Activated CD8-positive, alpha-beta T cell treated with anti-CD3 and anti-CD28 coated beads for 36 hours (primary cell): ENCODE data around the gene LRRC58. TPM values are rescaled to one million over a fixed set of nuclear protein-coding genes. Genes with fewer than 3 reads are reported as not detected.
A peak's percentile ranks its signal among the peaks of the same experiment; 100 is the strongest.

Experiments
- ATAC-seq: fragments of 200-7000 bp; cut with Tn5 transposase; one replicate; pipeline ENCODE4 v1.10.0; 2021; ENCODE audit warnings: mild to moderate bottlenecking, moderate library complexity
- CTCF ChIA-PET: fragments of 350-600 bp; sonication (Branson Sonifier 250); formaldehyde crosslinking; loops from one replicate; lab custom pipeline; 2021; ENCODE audit warnings: antibody characterized with exemption; lab: Charles Lee
- POLR2A ChIA-PET: fragments of 350-600 bp; sonication (Branson Sonifier 250); formaldehyde crosslinking; loops from one replicate; lab custom pipeline; 2021; ENCODE audit warnings: antibody characterized with exemption; lab: Charles Lee
- DNase-seq: peaks from one replicate; pipeline ENCODE4 v3.0.0-alpha.2; 2020
- H3K27ac Mint-ChIP-seq: one replicate; pipeline ENCODE4 v1.8.0; 2021; ENCODE audit warnings: mild to moderate bottlenecking, mixed read lengths
- H3K27me3 Mint-ChIP-seq: one replicate; pipeline ENCODE4 v1.8.0; 2021; ENCODE audit warnings: mixed read lengths
- H3K36me3 Mint-ChIP-seq: one replicate; pipeline ENCODE4 v1.8.0; 2021; ENCODE audit warnings: low read depth, mixed read lengths
- H3K4me1 Mint-ChIP-seq: one replicate; pipeline ENCODE4 v1.8.0; 2021; ENCODE audit warnings: low read depth, mixed read lengths
- H3K4me3 Mint-ChIP-seq: one replicate; pipeline ENCODE4 v1.8.0; 2021; ENCODE audit warnings: mild to moderate bottlenecking, moderate library complexity, mixed read lengths
- H3K9me3 Mint-ChIP-seq: one replicate; pipeline ENCODE4 v1.8.0; 2021; ENCODE audit warnings: mixed read lengths
- intact Hi-C: fragments of 100-400 bp; cut with micrococcal nuclease; formaldehyde crosslinking; loops from one replicate; pipeline ENCODE4 v1.10.0; 2022
- total RNA-seq, 2 experiments: library from RNA; stranded (reverse); gene quantifications; one replicate each; pipeline ENCODE4 v1.2.3, GENCODE V29; 2021
- TF ChIP-seq, protein P1 (sequence below): fragments of 200-600 bp; IDR thresholded peaks from one replicate; pipeline ENCODE4 v1.8.0; 2022; ENCODE audit warnings: antibody characterized with exemption, mild to moderate bottlenecking

LRRC58 gene
- total RNA-seq, 2 experiments from 2014 or later: 29.1 to 30.7 TPM

DNA sequence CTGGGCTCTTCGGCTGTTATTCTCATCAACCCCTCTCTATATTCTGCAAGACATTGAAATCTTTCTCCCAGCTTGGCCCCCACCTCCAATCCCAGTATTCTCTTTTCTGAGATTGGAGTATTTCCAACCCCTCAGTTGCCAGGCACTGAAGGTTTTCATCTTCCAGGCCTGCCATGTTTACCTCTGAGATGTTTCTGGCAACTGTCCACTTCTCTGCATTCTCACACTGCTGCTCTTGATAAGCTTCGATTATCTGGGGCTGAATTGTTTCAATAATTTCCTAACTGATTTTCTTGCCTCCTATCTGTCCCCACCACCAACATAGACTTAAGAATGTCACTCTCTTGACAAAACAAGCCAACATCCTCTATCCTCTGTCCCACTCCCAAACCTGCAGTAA is 62.7 kb downstream of the LRRC58 start:
- Mint-ChIP-seq H3K36me3 (no peaks in the 10 kb centered on the region), H3K4me1 (peaks cover 9% of the 10 kb centered on the region), H3K27me3 (peaks cover 42% of the 10 kb centered on the region), H3K9me3 (peaks cover 2% of the 10 kb centered on the region), H3K4me3 (no peak overlapping the region), H3K27ac (no peak overlapping the region)
- ATAC-seq (no peak), DNase-seq (no peak)
- ChIA-PET POLR2A (no interaction called here), CTCF (interaction anchor here (1.0 to 1.2 kb wide), 2 partner anchors 131 to 275 kb away, joined by 3 read pairs; no protein-coding TSS in a partner anchor)
- intact Hi-C loops: no loop called here
- TF ChIP-seq, protein P1, sequence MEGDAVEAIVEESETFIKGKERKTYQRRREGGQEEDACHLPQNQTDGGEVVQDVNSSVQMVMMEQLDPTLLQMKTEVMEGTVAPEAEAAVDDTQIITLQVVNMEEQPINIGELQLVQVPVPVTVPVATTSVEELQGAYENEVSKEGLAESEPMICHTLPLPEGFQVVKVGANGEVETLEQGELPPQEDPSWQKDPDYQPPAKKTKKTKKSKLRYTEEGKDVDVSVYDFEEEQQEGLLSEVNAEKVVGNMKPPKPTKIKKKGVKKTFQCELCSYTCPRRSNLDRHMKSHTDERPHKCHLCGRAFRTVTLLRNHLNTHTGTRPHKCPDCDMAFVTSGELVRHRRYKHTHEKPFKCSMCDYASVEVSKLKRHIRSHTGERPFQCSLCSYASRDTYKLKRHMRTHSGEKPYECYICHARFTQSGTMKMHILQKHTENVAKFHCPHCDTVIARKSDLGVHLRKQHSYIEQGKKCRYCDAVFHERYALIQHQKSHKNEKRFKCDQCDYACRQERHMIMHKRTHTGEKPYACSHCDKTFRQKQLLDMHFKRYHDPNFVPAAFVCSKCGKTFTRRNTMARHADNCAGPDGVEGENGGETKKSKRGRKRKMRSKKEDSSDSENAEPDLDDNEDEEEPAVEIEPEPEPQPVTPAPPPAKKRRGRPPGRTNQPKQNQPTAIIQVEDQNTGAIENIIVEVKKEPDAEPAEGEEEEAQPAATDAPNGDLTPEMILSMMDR: no peak

DNA sequence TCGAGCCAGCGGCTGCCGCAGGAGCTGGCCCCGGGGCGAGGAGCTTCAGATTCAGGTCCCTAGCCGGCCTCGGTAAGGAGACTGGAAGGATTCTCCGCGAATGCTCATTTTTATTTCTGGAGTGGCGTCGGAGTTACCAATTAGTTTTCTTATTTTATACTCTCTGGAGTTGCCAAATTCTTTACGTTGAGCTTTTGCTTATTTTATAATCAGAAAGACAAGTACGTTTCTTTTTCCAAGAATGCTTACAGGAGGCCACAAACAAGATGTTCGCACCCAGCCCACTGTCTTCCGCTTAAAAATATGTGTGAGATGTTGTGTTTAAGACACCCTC is 63.7 kb downstream of the LRRC58 start:
- intact Hi-C loops: no loop called here
- ChIA-PET CTCF (interaction anchor here (1.2 kb wide), 1 partner anchor 132 kb away, joined by 3 read pairs; no protein-coding TSS in a partner anchor), POLR2A (no interaction called here)
- Mint-ChIP-seq H3K4me3 (no peak overlapping the region), H3K9me3 (no peaks in the 10 kb centered on the region), H3K27ac (no peak overlapping the region), H3K36me3 (no peaks in the 10 kb centered on the region), H3K4me1 (peaks cover 9% of the 10 kb centered on the region), H3K27me3 (peaks cover 48% of the 10 kb centered on the region)
- ATAC-seq (no peak), DNase-seq (no peak)
- TF ChIP-seq, protein P1: no peak

DNA sequence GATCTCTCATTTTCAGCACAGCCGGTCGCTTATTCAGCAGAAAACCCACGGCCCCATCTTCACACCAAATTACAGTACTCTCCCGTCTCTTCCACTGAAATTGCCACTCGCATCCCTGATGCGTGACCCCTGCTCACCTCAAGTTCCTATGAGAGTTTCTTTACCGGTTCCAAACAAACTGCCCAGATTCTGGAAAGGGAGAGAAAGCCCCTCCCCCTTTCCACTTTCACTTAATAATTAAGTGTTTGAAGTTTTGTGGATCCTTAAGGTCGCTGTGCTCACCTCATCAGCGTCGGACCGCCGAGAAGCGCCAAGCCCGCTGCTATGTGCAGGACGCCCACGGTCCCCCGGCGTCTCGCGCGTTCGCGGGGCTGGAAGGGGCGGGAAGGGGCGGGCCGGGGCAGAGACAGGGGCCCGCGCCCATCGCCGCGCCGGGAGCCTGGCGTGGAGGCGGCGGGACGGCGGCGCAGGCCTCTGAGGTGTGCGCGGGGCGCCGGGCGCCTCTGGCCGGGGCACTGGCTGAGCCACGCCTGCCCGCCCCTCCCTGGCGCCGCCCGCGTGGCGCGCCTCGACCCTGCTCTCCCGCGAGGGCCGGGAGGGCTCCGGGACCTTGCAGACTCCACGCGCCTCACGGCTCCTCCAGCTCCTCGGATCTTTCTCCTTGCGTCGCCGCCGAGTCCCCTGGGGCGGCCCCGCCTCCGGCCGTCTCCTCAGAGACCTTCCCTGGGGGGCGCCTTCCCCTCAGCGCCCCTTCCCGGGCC is 64.2 kb downstream of the LRRC58 start, which contains the start of gene GPR156:
TSS of gene GPR156 (minus strand) at position 476 of the 761 bp plus-strand sequence. CDS start 41,124 bp downstream, outside the sequence.
- peak; percentile 21 for DNase-seq
- Mint-ChIP-seq H3K27ac (no peak within 1 kb of the TSS), H3K27me3 (peaks cover 49% of the 10 kb centered on the region), H3K4me1 (peaks cover 9% of the 10 kb centered on the region), H3K9me3 (no peaks in the 10 kb centered on the region), H3K4me3 (peak within 1 kb of the TSS; percentile 45), H3K36me3 (no peaks in the 10 kb centered on the region)
- peak; percentile 78 for ATAC-seq
- intact Hi-C loops: no loop called here
- TF ChIP-seq, protein P1: no peak
- POLR2A ChIA-PET: interaction anchor here (0.7 kb wide), 1 partner anchor 281 kb away, joined by 5 read pairs; no protein-coding TSS in a partner anchor
- CTCF ChIA-PET: interaction anchor here (0.6 kb wide), 1 partner anchor 12 kb away, joined by 3 read pairs; no protein-coding TSS in a partner anchor

DNA sequence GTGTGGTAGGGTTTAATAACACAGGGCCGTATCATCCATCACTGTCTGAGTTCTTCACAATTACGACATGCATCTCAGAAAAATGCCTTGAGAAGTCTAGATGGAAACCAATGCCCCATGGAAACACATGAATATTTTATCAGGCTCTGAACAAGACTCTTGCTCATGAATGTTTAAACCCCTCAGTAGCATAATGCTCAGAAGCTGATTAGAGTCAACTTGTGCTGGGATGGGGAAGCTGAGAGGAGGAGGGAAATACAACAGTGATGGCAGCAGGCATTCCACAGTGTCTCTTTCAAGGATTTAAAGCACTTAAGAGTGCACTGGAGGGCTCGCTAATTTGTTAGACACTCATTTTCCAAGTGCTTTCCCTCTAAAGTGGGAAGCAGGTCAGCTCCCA is 67.9 kb downstream of the LRRC58 start:
- Mint-ChIP-seq H3K36me3 (no peaks in the 10 kb centered on the region), H3K27ac (no peak overlapping the region), H3K4me3 (no peak overlapping the region), H3K27me3 (peaks cover 57% of the 10 kb centered on the region), H3K9me3 (no peaks in the 10 kb centered on the region), H3K4me1 (peaks cover 4% of the 10 kb centered on the region)
- DNase-seq (no peak), ATAC-seq (no peak)
- ChIA-PET POLR2A (no interaction called here), CTCF (interaction anchor here (1.8 kb wide), 1 partner anchor 136 kb away, joined by 5 read pairs; no protein-coding TSS in a partner anchor)
- intact Hi-C loops: no loop called here
- TF ChIP-seq, protein P1: no peak

DNA sequence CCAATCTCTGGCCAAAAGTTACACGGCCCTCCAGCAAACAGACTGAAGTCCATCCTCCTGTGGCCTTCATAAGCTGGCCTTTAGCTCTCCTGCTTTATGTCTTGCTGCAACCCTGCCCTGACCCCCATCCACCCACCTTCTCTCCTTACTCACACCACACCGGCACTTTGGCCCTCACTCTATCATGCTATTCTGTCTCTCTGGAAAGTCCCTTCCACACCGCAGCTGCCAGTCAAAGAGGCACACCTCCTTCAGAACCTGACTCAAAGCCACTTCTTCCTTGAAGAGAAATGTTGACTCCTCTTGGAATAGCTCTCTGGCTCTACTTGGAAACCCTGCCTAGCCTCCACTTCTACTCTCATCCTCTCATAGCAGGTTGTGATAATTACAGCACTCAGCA is 68.6 kb downstream of the LRRC58 start:
- ATAC-seq (no peak), DNase-seq (no peak)
- Mint-ChIP-seq H3K27me3 (peaks cover 53% of the 10 kb centered on the region), H3K9me3 (no peaks in the 10 kb centered on the region), H3K27ac (no peak overlapping the region), H3K4me3 (no peak overlapping the region), H3K36me3 (no peaks in the 10 kb centered on the region), H3K4me1 (peaks cover 2% of the 10 kb centered on the region)
- POLR2A ChIA-PET: no interaction called here
- TF ChIP-seq, protein P1: no peak
- intact Hi-C loops: no loop called here
- CTCF ChIA-PET: no interaction called here
